ENCODE results near the gene RNF214.

DNA sequence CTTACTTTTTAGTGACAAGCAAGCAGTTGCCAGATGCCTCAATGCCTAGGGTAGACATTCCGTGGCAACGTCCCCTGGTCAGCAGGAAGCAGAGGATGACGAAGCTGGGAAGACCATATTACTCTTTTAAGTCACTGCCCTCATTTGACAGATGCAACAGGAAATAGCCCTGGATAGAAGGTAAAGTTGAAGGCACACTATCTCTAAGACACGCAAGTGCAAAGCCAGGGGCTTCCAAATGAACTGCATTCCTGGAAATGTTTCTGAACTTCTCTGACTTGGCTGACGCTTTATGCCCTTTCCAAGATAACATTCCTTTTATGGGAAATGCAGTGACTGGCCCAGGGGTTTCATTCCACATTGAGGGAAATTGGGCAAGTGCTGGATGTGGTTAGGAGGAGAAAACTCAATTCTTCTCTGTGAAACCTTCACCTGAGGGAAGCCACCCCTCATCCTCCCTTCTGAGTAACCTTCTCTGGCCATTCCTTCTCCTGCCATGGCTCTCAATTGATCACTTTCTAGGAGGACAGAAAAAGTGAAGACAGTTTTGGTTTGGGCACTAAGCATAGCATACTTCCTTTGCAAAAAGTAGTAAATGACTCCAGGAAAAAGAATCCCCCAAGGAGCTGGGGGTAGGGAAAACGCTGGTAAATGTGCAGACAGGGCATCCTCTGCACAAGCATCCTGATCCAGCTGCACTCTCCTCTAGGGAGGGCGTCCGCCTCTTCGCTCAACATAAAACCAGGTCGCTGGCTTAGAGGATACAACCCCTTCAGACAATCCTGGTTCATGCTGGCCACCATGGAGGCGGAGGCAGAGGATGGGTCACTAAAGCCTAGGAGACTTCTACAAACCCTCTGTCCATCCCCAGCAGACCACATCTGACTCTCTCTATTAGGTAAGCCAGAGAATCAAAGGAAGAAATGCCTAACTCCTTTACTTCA, 15.1 kb upstream of the RNF214 start:
- TF ChIP-seq, protein P1, sequence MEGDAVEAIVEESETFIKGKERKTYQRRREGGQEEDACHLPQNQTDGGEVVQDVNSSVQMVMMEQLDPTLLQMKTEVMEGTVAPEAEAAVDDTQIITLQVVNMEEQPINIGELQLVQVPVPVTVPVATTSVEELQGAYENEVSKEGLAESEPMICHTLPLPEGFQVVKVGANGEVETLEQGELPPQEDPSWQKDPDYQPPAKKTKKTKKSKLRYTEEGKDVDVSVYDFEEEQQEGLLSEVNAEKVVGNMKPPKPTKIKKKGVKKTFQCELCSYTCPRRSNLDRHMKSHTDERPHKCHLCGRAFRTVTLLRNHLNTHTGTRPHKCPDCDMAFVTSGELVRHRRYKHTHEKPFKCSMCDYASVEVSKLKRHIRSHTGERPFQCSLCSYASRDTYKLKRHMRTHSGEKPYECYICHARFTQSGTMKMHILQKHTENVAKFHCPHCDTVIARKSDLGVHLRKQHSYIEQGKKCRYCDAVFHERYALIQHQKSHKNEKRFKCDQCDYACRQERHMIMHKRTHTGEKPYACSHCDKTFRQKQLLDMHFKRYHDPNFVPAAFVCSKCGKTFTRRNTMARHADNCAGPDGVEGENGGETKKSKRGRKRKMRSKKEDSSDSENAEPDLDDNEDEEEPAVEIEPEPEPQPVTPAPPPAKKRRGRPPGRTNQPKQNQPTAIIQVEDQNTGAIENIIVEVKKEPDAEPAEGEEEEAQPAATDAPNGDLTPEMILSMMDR (IDR thresholded peaks at IDR 0.05) = no peak
- TF ChIP-seq EP300 (IDR thresholded peaks at IDR 0.05) = peak; percentile 74
